Loucy (cell line): ENCODE measurements around the gene DSCAML1.

Experiments used
- H2AFZ ChIP-seq: fragments of 200-600 bp; sonication (generic); 2 replicates; pipeline ENCODE4 v1.6.0; 2016; ENCODE audit warnings: antibody characterized with exemption, mild to moderate bottlenecking, low read length, moderate library complexity
- H3F3A ChIP-seq: fragments of 200-600 bp; 2 replicates; pipeline ENCODE4 v1.6.0; 2016; ENCODE audit warnings: antibody characterized with exemption, low read depth, mild to moderate bottlenecking
- H3K27me3 ChIP-seq: fragments of 200-600 bp; sonication (generic); 2 replicates; pipeline ENCODE4 v1.6.1; 2014; ENCODE audit warnings: low read length, mild to moderate bottlenecking; ENCODE audit not compliant: insufficient read depth, poor library complexity, severe bottlenecking
- H3K36me3 ChIP-seq: fragments of 200-600 bp; sonication (generic); 2 replicates; pipeline ENCODE4 v1.6.1; 2016; ENCODE audit warnings: low read length; ENCODE audit not compliant: insufficient read depth
- H3K4me1 ChIP-seq: fragments of 200-600 bp; sonication (generic); 2 replicates; pipeline ENCODE4 v1.5.1; 2014; ENCODE audit warnings: low read length, mild to moderate bottlenecking; ENCODE audit not compliant: insufficient read depth, poor library complexity, severe bottlenecking
- H3K4me2 ChIP-seq: fragments of 200-600 bp; sonication (generic); 2 replicates; pipeline ENCODE4 v1.6.0; 2014; ENCODE audit warnings: antibody characterized with exemption, low read length, low read depth, mild to moderate bottlenecking; ENCODE audit not compliant: poor library complexity, severe bottlenecking
- H3K4me3 ChIP-seq: fragments of 200-600 bp; sonication (generic); 2 replicates; pipeline ENCODE4 v1.5.1; 2014; ENCODE audit warnings: low read length, mild to moderate bottlenecking, mixed read lengths; ENCODE audit not compliant: poor library complexity, severe bottlenecking
- H3K79me2 ChIP-seq: fragments of 200-600 bp; sonication (generic); 2 replicates; pipeline ENCODE4 v1.6.1; 2014; ENCODE audit warnings: low read length; ENCODE audit not compliant: insufficient read depth
- H3K9ac ChIP-seq: fragments of 200-600 bp; sonication (generic); 2 replicates; pipeline ENCODE4 v1.6.0; 2014; ENCODE audit warnings: mild to moderate bottlenecking, low read depth, low read length, moderate library complexity; ENCODE audit not compliant: poor library complexity, severe bottlenecking
- H3K9me2 ChIP-seq: fragments of 200-600 bp; sonication (generic); replicated peaks from 2 replicates; pipeline ENCODE4 v1.6.1; 2016; ENCODE audit warnings: low read depth, low read length, mixed read lengths
- H3K9me3 ChIP-seq: fragments of 200-600 bp; sonication (generic); 2 replicates; pipeline ENCODE4 v1.6.1; 2014; ENCODE audit warnings: mild to moderate bottlenecking, antibody characterized with exemption, low read length, low read depth; ENCODE audit not compliant: insufficient read depth
- H4K20me1 ChIP-seq: fragments of 200-600 bp; sonication (generic); 2 replicates; pipeline ENCODE4 v1.6.0; 2014; ENCODE audit warnings: antibody characterized with exemption, low read length, mild to moderate bottlenecking; ENCODE audit not compliant: insufficient read depth, poor library complexity, severe bottlenecking
- EZH2phosphoT487 ChIP-seq: fragments of 200-600 bp; IDR thresholded peaks from 2 replicates; pipeline ENCODE4 v1.6.1; 2018; ENCODE audit warnings: antibody characterized with exemption, mild to moderate bottlenecking, moderate library complexity, borderline replicate concordance
- TF ChIP-seq, protein P1 (sequence below): fragments of 200-600 bp; sonication (generic); conservative IDR thresholded peaks from 2 replicates; pipeline ENCODE4 v1.5.1; 2014; ENCODE audit warnings: mild to moderate bottlenecking, antibody characterized with exemption, low read length

The DSCAML1 gene

DNA sequence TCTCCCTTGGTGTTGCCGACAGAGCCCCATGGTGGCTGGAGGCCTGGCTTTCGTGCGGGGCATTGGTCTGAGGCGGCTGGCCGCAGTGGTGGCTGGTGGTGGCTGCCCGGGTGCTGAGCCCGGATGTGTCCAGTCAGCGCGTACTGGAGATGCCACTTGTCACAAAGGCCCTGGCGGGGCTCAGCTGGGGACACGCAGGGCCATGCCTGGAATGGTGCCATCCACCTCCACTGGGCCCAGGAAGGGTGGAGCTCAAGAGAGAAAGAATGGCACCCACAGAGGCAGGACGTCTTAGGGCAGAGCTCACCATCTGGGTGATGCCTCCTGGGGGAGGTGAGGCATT lies 376.9 kb downstream of the DSCAML1 start:
- Histone ChIP-seq H3F3A (no peaks in the 10 kb centered on the region), H3K27me3 (no peaks in the 10 kb centered on the region), H3K9me3 (no peaks in the 10 kb centered on the region), H3K9ac (no peak overlapping the region), H3K4me1 (no peaks in the 10 kb centered on the region), H2AFZ (no peak overlapping the region), H3K79me2 (no peaks in the 10 kb centered on the region), H4K20me1 (no peaks in the 10 kb centered on the region), H3K4me3 (no peak overlapping the region), H3K36me3 (no peaks in the 10 kb centered on the region), H3K9me2 (no peaks in the 10 kb centered on the region), H3K4me2 (no peak overlapping the region)
- TF ChIP-seq EZH2phosphoT487, result no peak
- TF ChIP-seq, protein P1, sequence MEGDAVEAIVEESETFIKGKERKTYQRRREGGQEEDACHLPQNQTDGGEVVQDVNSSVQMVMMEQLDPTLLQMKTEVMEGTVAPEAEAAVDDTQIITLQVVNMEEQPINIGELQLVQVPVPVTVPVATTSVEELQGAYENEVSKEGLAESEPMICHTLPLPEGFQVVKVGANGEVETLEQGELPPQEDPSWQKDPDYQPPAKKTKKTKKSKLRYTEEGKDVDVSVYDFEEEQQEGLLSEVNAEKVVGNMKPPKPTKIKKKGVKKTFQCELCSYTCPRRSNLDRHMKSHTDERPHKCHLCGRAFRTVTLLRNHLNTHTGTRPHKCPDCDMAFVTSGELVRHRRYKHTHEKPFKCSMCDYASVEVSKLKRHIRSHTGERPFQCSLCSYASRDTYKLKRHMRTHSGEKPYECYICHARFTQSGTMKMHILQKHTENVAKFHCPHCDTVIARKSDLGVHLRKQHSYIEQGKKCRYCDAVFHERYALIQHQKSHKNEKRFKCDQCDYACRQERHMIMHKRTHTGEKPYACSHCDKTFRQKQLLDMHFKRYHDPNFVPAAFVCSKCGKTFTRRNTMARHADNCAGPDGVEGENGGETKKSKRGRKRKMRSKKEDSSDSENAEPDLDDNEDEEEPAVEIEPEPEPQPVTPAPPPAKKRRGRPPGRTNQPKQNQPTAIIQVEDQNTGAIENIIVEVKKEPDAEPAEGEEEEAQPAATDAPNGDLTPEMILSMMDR, result no peak

DNA sequence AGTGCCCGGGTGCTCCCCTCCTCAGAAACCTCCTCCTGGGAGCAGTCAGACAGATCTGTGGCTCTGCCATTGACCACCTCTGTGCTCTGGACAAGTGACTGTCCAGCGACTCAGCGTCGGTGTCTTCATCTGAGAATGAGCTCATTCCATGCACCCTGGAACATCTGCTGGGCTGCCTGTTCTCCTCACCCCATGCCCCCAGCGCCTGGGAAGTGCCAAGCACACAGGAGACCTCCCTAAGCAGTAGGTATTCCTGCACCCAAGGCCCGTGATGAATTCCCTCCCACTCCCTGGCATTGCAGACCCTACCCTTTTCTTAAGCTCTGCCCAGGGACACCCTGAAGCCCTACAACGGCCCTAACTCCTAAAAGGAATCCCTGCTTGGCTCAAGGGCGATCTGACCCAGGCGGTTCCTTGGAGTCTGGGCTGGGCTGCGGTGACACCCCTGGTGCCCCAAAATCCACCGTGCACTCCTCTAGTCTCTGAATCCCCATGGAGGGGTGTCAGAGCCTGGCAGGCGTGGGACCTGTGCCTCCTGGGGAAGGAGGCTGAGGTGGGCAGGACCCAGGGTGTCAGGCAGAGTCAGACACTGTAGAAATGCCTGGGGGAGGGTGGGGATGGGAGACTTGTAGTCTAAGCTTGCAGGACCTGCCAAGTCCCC lies 377.4 kb downstream of the DSCAML1 start:
- Histone ChIP-seq H3K27me3 (no peaks in the 10 kb centered on the region), H3K9ac (no peak overlapping the region), H4K20me1 (no peaks in the 10 kb centered on the region), H3K4me1 (no peaks in the 10 kb centered on the region), H3F3A (no peaks in the 10 kb centered on the region), H3K4me3 (no peak overlapping the region), H2AFZ (no peak overlapping the region), H3K9me2 (no peaks in the 10 kb centered on the region), H3K4me2 (no peak overlapping the region), H3K36me3 (no peaks in the 10 kb centered on the region), H3K79me2 (no peaks in the 10 kb centered on the region), H3K9me3 (no peaks in the 10 kb centered on the region)
- TF ChIP-seq, protein P1, result no peak
- TF ChIP-seq EZH2phosphoT487, result no peak

DNA sequence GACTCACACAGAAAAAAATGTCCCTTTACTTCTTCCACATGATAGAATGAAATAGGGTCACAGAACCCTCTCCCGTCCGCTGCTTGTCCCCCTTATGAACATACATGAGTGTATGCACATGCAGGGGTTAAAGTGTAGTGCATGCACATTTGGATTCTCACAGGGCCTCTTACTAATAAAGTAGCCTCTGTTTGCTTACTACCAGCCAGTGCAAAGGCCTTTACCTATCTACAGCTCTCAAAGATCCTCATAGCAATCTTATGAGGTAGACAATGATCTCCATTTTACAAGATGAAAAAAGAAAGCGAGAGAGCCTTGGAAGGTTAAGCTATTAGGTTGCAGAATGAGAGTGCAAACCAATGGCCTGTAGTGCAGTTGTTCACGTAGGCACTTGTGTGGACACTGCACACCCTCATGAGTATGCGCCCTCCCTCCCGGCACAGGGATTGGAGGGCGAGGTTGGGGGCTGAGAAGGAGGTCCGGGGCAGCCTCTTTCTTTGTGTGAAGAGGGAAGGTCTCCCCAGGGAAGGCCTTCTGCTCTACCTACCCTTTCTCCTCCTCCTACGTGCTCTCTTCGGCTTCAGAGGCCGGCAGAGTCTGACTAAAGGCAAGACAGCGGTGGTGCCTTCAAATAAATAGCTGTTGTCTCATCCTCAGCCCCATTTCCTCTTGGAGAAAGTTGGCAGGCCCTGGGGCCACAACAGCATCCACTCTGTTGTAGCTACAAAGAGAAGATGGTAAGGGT lies 378.1 kb downstream of the DSCAML1 start:
- no peaks in the 10 kb centered on the region for H3K9me3 ChIP-seq
- no peaks in the 10 kb centered on the region for H3K9me2 ChIP-seq
- TF ChIP-seq EZH2phosphoT487, result no peak
- TF ChIP-seq, protein P1, result no peak
- H3K36me3 ChIP-seq, result no peaks in the 10 kb centered on the region
- H4K20me1 ChIP-seq, result no peaks in the 10 kb centered on the region
- no peaks in the 10 kb centered on the region for H3F3A ChIP-seq
- H3K4me3 ChIP-seq, result no peak overlapping the region
- H3K27me3 ChIP-seq, result no peaks in the 10 kb centered on the region
- no peaks in the 10 kb centered on the region for H3K4me1 ChIP-seq
- H3K9ac ChIP-seq, result no peak overlapping the region
- H3K4me2 ChIP-seq, result no peak overlapping the region
- H3K79me2 ChIP-seq, result no peaks in the 10 kb centered on the region
- H2AFZ ChIP-seq, result no peak overlapping the region
